Activated CD8-positive, alpha-beta T cell treated with anti-CD3 and anti-CD28 coated beads for 36 hours (primary cell): ENCODE data around the gene OCA2. TPM values are rescaled to one million over a fixed set of nuclear protein-coding genes. Genes with fewer than 3 reads are reported as not detected.

ENCODE experiments used
- ATAC-seq: fragments of 200-7000 bp; cut with Tn5 transposase; one replicate; pipeline ENCODE4 v1.10.0; 2021; ENCODE audit warnings: mild to moderate bottlenecking, moderate library complexity
- CTCF ChIA-PET: fragments of 350-600 bp; sonication (Branson Sonifier 250); formaldehyde crosslinking; loops from one replicate; lab custom pipeline; 2021; ENCODE audit warnings: antibody characterized with exemption; lab: Charles Lee
- POLR2A ChIA-PET: fragments of 350-600 bp; sonication (Branson Sonifier 250); formaldehyde crosslinking; loops from one replicate; lab custom pipeline; 2021; ENCODE audit warnings: antibody characterized with exemption; lab: Charles Lee
- DNase-seq: peaks from one replicate; pipeline ENCODE4 v3.0.0-alpha.2; 2020
- H3K27ac Mint-ChIP-seq: one replicate; pipeline ENCODE4 v1.8.0; 2021; ENCODE audit warnings: mild to moderate bottlenecking, mixed read lengths
- H3K27me3 Mint-ChIP-seq: one replicate; pipeline ENCODE4 v1.8.0; 2021; ENCODE audit warnings: mixed read lengths
- H3K36me3 Mint-ChIP-seq: one replicate; pipeline ENCODE4 v1.8.0; 2021; ENCODE audit warnings: low read depth, mixed read lengths
- H3K4me1 Mint-ChIP-seq: one replicate; pipeline ENCODE4 v1.8.0; 2021; ENCODE audit warnings: low read depth, mixed read lengths
- H3K4me3 Mint-ChIP-seq: one replicate; pipeline ENCODE4 v1.8.0; 2021; ENCODE audit warnings: mild to moderate bottlenecking, moderate library complexity, mixed read lengths
- H3K9me3 Mint-ChIP-seq: one replicate; pipeline ENCODE4 v1.8.0; 2021; ENCODE audit warnings: mixed read lengths
- intact Hi-C: fragments of 100-400 bp; cut with micrococcal nuclease; formaldehyde crosslinking; loops from one replicate; pipeline ENCODE4 v1.10.0; 2022
- total RNA-seq, 2 experiments: library from RNA; stranded (reverse); gene quantifications; one replicate each; pipeline ENCODE4 v1.2.3, GENCODE V29; 2021
- TF ChIP-seq, protein P1 (sequence below): fragments of 200-600 bp; IDR thresholded peaks from one replicate; pipeline ENCODE4 v1.8.0; 2022; ENCODE audit warnings: antibody characterized with exemption, mild to moderate bottlenecking

OCA2 gene
- total RNA-seq, 2 experiments from 2014 or later = not detected

DNA sequence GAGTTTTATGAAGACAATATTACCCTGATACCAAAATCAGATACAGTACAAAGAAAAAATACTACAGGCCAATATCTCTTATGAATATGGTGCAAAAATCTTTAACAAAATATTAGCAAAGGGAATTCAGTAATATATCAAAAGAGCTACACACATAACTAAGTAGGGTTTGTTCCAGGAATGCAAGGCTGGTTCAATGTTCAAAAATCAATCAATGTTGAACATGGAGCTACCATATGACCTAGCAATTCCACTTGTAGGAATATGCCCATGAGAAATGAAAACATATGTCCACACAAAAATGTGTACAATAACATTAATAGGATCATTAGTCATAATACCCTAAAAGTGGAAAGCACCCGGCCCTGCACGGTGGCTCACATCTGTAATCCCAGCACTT is 7.8 kb downstream of the OCA2 start:
- H3K27ac Mint-ChIP-seq = no peak overlapping the region
- CTCF ChIA-PET = no interaction called here
- peaks cover 14% of the 10 kb centered on the region for H3K36me3 Mint-ChIP-seq
- TF ChIP-seq, protein P1, sequence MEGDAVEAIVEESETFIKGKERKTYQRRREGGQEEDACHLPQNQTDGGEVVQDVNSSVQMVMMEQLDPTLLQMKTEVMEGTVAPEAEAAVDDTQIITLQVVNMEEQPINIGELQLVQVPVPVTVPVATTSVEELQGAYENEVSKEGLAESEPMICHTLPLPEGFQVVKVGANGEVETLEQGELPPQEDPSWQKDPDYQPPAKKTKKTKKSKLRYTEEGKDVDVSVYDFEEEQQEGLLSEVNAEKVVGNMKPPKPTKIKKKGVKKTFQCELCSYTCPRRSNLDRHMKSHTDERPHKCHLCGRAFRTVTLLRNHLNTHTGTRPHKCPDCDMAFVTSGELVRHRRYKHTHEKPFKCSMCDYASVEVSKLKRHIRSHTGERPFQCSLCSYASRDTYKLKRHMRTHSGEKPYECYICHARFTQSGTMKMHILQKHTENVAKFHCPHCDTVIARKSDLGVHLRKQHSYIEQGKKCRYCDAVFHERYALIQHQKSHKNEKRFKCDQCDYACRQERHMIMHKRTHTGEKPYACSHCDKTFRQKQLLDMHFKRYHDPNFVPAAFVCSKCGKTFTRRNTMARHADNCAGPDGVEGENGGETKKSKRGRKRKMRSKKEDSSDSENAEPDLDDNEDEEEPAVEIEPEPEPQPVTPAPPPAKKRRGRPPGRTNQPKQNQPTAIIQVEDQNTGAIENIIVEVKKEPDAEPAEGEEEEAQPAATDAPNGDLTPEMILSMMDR = no peak
- ATAC-seq = no peak
- no peak for DNase-seq
- peaks cover 57% of the 10 kb centered on the region for H3K27me3 Mint-ChIP-seq
- H3K9me3 Mint-ChIP-seq = peaks cover 13% of the 10 kb centered on the region
- POLR2A ChIA-PET = interaction anchor here (1.1 kb wide), 1 partner anchor 12 kb away, joined by 3 read pairs; no protein-coding TSS in a partner anchor
- H3K4me3 Mint-ChIP-seq = no peak overlapping the region
- peaks cover 17% of the 10 kb centered on the region for H3K4me1 Mint-ChIP-seq
- intact Hi-C loops = no loop called here

DNA sequence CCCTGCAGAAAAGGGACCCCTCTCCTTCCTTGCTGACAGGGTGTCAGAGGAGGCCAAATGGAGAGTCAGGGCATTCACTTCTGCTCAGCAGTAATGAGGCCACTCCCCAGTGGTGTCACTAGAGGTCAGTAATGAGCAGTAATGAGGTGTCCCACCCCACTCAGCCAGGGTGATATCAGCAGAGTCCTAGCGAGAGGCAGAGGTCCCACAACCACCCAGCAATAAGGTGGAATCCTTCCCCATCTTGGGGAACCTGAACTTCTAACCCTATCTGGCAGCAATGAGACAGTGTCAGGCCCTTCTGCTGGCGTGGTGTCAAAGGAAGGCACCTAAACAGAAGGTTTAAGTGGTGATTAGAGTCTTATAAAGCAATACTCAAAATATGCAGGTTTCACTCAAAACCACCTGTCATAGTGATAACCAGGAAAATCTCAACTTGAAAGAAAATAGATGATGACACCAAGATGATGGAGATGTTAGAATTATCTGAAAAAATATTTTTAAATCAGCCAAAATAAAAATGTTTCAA is 12.9 kb downstream of the OCA2 start:
- intact Hi-C loops = no loop called here
- peaks cover 30% of the 10 kb centered on the region for H3K27me3 Mint-ChIP-seq
- POLR2A ChIA-PET = no interaction called here

DNA sequence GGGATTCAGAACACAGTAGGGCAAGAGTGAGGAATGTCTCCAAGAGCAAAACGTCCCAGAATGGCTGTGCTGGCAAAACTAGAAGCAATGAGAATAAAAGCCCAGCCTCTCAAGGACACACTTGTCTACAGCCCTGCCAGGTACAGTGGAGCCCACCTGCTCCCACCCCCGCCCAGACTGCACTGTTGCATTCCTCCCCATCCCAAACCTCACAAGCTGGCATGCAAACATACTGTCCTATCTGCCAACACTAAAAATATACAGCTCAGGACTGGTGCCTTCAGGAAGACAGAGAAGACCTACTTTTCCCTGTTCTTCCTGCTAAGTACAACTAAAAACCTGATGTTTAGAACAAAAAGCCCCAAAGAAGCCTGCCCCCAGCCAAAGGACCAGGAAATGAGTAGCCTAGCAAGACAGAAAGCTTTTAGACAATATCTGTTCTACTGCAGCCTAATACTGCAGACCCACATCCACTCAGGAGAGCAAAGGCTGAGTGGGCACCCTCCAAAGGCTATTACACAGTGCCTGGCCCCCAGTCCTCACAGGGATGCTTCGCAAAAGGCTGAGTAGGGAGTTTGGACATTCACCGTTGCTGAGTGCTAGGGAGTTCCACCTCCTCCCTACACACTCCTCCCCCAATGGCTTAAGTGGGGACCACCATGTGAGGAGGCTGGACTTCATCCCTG is 13.5 kb downstream of the OCA2 start:
- Mint-ChIP-seq H3K4me1 (peaks cover 8% of the 10 kb centered on the region), H3K27me3 (peaks cover 26% of the 10 kb centered on the region), H3K4me3 (no peak overlapping the region), H3K27ac (no peak overlapping the region), H3K9me3 (peaks cover 8% of the 10 kb centered on the region), H3K36me3 (peaks cover 7% of the 10 kb centered on the region)
- intact Hi-C loops = no loop called here
- ChIA-PET CTCF (interaction anchor here (0.9 to 1.2 kb wide), 2 partner anchors 10 to 14 kb away, joined by 3 to 5 read pairs; no protein-coding TSS in a partner anchor), POLR2A (no interaction called here)
- TF ChIP-seq, protein P1 = no peak
- ATAC-seq (no peak), DNase-seq (no peak)

More for the DNA sequence above, 12.9 kb downstream of the OCA2 start:
- CTCF ChIA-PET = interaction anchor here (1.2 kb wide), 1 partner anchor 11 kb away, joined by 5 read pairs; no protein-coding TSS in a partner anchor
- peaks cover 12% of the 10 kb centered on the region for H3K9me3 Mint-ChIP-seq
- H3K27ac Mint-ChIP-seq = no peak overlapping the region
- ATAC-seq (peak; percentile 100), DNase-seq (peak; percentile 72)
- peaks cover 8% of the 10 kb centered on the region for H3K4me1 Mint-ChIP-seq
- TF ChIP-seq, protein P1 = peak; percentile 77
- H3K36me3 Mint-ChIP-seq = peaks cover 8% of the 10 kb centered on the region
- no peak overlapping the region for H3K4me3 Mint-ChIP-seq

DNA sequence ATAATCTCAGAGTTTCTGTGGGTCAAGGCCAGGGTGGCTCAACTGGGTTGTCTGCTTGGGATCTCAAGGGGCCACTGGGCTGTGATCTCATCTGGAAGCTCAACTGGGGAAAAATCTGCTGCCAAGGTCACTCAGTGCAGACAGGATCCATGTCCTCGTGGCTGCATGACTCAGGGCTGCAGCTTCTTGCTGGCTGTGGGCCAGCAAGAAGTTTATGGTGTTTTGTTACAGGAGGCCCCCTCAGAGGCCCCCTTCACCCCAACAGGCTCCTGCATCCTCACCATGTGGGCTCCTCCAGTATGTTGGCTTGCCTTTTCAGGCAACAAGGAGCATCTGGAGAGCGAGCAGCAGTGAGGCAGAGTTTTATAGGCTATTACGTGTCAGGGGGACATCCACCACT is 14.6 kb downstream of the OCA2 start:
- no peak overlapping the region for H3K27ac Mint-ChIP-seq
- peaks cover 8% of the 10 kb centered on the region for H3K4me1 Mint-ChIP-seq
- POLR2A ChIA-PET = no interaction called here
- H3K4me3 Mint-ChIP-seq = no peak overlapping the region
- H3K36me3 Mint-ChIP-seq = peaks cover 3% of the 10 kb centered on the region
- DNase-seq (no peak), ATAC-seq (no peak)
- TF ChIP-seq, protein P1 = no peak
- peaks cover 23% of the 10 kb centered on the region for H3K27me3 Mint-ChIP-seq
- peaks cover 3% of the 10 kb centered on the region for H3K9me3 Mint-ChIP-seq
- CTCF ChIA-PET = interaction anchor here (0.9 to 2.0 kb wide), 2 partner anchors 13 to 42 kb away, joined by 3 to 5 read pairs; no protein-coding TSS in a partner anchor
- intact Hi-C loops = no loop called here
